HepG2 (cell line): Measurements from ENCODE around the gene CYB5B. TPM values are rescaled to one million over a fixed set of nuclear protein-coding genes. Genes with fewer than 3 reads are reported as not detected.
A peak's percentile ranks its signal among the peaks of the same experiment; 100 is the strongest.

ENCODE experiments used
- AHR ChIP-seq: IDR thresholded peaks from 2 replicates; pipeline ENCODE4 v1.6.1; 2018; ENCODE audit warnings: missing genetic modification reagents, missing compliant biosample characterization
- AKAP8 ChIP-seq: sonication (generic); formaldehyde crosslinking; IDR thresholded peaks from 2 replicates; pipeline ENCODE4 v1.5.1; 2020; ENCODE audit warnings: mild to moderate bottlenecking, missing genetic modification reagents
- ARID2 ChIP-seq: sonication (generic); formaldehyde crosslinking; IDR thresholded peaks from 2 replicates; pipeline ENCODE4 v1.8.1; 2022; ENCODE audit warnings: mild to moderate bottlenecking, missing genetic modification reagents, borderline replicate concordance
- FOXJ3 ChIP-seq: sonication (generic); formaldehyde crosslinking; IDR thresholded peaks from 2 replicates; pipeline ENCODE4 v1.4.0; 2020; ENCODE audit warnings: missing genetic modification reagents, mild to moderate bottlenecking, borderline replicate concordance
- GLMP ChIP-seq: sonication (generic); formaldehyde crosslinking; IDR thresholded peaks from 2 replicates; pipeline ENCODE4 v1.9.0; 2021; ENCODE audit warnings: missing genetic modification reagents, mild to moderate bottlenecking, borderline replicate concordance
- HDAC1 ChIP-seq: sonication (generic); formaldehyde crosslinking; IDR thresholded peaks from 2 replicates; pipeline ENCODE4 v1.5.1; 2020; ENCODE audit warnings: mild to moderate bottlenecking, missing genetic modification reagents
- HES4 ChIP-seq: sonication (generic); formaldehyde crosslinking; IDR thresholded peaks from 2 replicates; pipeline ENCODE4 v1.9.0; 2021; ENCODE audit warnings: mild to moderate bottlenecking, missing genetic modification reagents, borderline replicate concordance
- HOXA5 ChIP-seq: sonication (generic); formaldehyde crosslinking; IDR thresholded peaks from 2 replicates; pipeline ENCODE4 v1.4.0; 2020; ENCODE audit warnings: missing genetic modification reagents
- IKZF5 ChIP-seq: IDR thresholded peaks from 2 replicates; pipeline ENCODE4 v1.6.1; 2018; ENCODE audit warnings: missing genetic modification reagents, mild to moderate bottlenecking, missing compliant biosample characterization
- KDM1A ChIP-seq: IDR thresholded peaks from 2 replicates; pipeline ENCODE4 v1.6.1; 2016; ENCODE audit warnings: missing compliant biosample characterization
- MLX ChIP-seq: IDR thresholded peaks from 2 replicates; pipeline ENCODE4 v1.6.1; 2016
- NKX3-1 ChIP-seq: sonication (generic); formaldehyde crosslinking; IDR thresholded peaks from 2 replicates; pipeline ENCODE4 v1.5.0; 2020; ENCODE audit warnings: missing genetic modification reagents
- NR3C1 ChIP-seq: sonication (generic); formaldehyde crosslinking; IDR thresholded peaks from 2 replicates; pipeline ENCODE4 v1.4.0; 2020; ENCODE audit warnings: missing genetic modification reagents
- POLR2AphosphoS5 ChIP-seq: IDR thresholded peaks from 2 replicates; pipeline ENCODE4 v1.6.1; 2012; ENCODE audit warnings: low read depth, low read length
- PPARG ChIP-seq: conservative IDR thresholded peaks from 2 replicates; pipeline ENCODE4 v1.6.1; 2016; ENCODE audit warnings: missing biosample characterization, missing genetic modification reagents
- THYN1 ChIP-seq: sonication (generic); formaldehyde crosslinking; IDR thresholded peaks from 2 replicates; pipeline ENCODE4 v1.8.1; 2023; ENCODE audit warnings: low read depth, mild to moderate bottlenecking, moderate library complexity, missing genetic modification reagents, borderline replicate concordance
- YEATS2 ChIP-seq: sonication (generic); formaldehyde crosslinking; IDR thresholded peaks from 2 replicates; pipeline ENCODE4 v1.4.0; 2020; ENCODE audit warnings: missing genetic modification reagents, borderline replicate concordance
- ZBTB34 ChIP-seq: sonication (generic); formaldehyde crosslinking; IDR thresholded peaks from 2 replicates; pipeline ENCODE4 v1.8.0; 2022; ENCODE audit warnings: mild to moderate bottlenecking, missing genetic modification reagents
- ZEB1 ChIP-seq: IDR thresholded peaks from 2 replicates; pipeline ENCODE4 v1.6.1; 2012; ENCODE audit warnings: mild to moderate bottlenecking, low read depth, inconsistent platforms; ENCODE audit not compliant: insufficient replicate concordance
- ZNF234 ChIP-seq: sonication (generic); formaldehyde crosslinking; conservative IDR thresholded peaks from 2 replicates; pipeline ENCODE4 v1.5.1; 2020; ENCODE audit warnings: mild to moderate bottlenecking, missing genetic modification reagents
- ZNF296 ChIP-seq: sonication (generic); formaldehyde crosslinking; conservative IDR thresholded peaks from 2 replicates; pipeline ENCODE4 v1.5.0; 2020; ENCODE audit warnings: mild to moderate bottlenecking, missing genetic modification reagents
- ZNF317 ChIP-seq: sonication (generic); formaldehyde crosslinking; IDR thresholded peaks from 2 replicates; pipeline ENCODE4 v1.5.0; 2020; ENCODE audit warnings: mild to moderate bottlenecking, missing genetic modification reagents
- ZNF33A ChIP-seq: sonication (generic); formaldehyde crosslinking; IDR thresholded peaks from 2 replicates; pipeline ENCODE4 v1.5.1; 2020; ENCODE audit warnings: missing genetic modification reagents, mild to moderate bottlenecking, moderate library complexity, borderline replicate concordance
- ZNF468 ChIP-seq: sonication (generic); formaldehyde crosslinking; IDR thresholded peaks from 2 replicates; pipeline ENCODE4 v1.8.0; 2022; ENCODE audit warnings: mild to moderate bottlenecking, moderate library complexity, missing genetic modification reagents
- ZNF615 ChIP-seq: sonication (generic); formaldehyde crosslinking; IDR thresholded peaks from 2 replicates; pipeline ENCODE4 v1.5.0; 2020; ENCODE audit warnings: mild to moderate bottlenecking, missing genetic modification reagents, borderline replicate concordance
- ZNF776 ChIP-seq: sonication (generic); formaldehyde crosslinking; IDR thresholded peaks from 2 replicates; pipeline ENCODE4 v1.4.0; 2020; ENCODE audit warnings: mild to moderate bottlenecking, missing genetic modification reagents
- ZSCAN12 ChIP-seq: sonication (generic); formaldehyde crosslinking; IDR thresholded peaks from 2 replicates; pipeline ENCODE4 v1.9.0; 2021; ENCODE audit warnings: mild to moderate bottlenecking, missing genetic modification reagents
- polyA plus RNA-seq, 8 experiments: library from polyadenylated mRNA; depleted of rRNA in 3 of 8; stranded (reverse) in 7 of 8; unstranded in 1 of 8; fragments of >200 nt; fragmentation: Illumina TruSeq in 4 of 8; extraction: Trizol in 4 of 8; gene quantifications; 2 replicates each; pipeline versions ENCODE4 v1.2.1 to v1.2.3, GENCODE V29; 2011 to 2016; ENCODE audit warnings: low read depth in 4 of 8, missing spikeins in 1 of 8, mixed read lengths in 1 of 8; ENCODE audit not compliant: insufficient read depth in 1 of 8
- total RNA-seq, 5 experiments: library from RNA; depleted of rRNA; stranded (reverse); fragments of >200 nt; fragmentation: Illumina TruSeq; extraction: Trizol; gene quantifications; 2 replicates each; pipeline ENCODE4 v1.2.3, GENCODE V29; 2016; ENCODE audit warnings: low read depth in 1 of 5

Gene CYB5B
- total and polyA plus RNA-seq, 2 of the 13 experiments (the other 11 are each of a cell fraction or from before 2014, with no cell fraction given) = 234 to 432 TPM

- TF ChIP-seq ZBTB34 (CRISPR knock-in tag) = peak; percentile 14; the same call in 1 of the 2 replicates
- TF ChIP-seq POLR2AphosphoS5 = peak; percentile 83
- TF ChIP-seq AKAP8 (CRISPR knock-in tag) = no peak
- TF ChIP-seq ZNF468 = no peak
- TF ChIP-seq ZNF776 (CRISPR knock-in tag) = no peak
- TF ChIP-seq ZNF234 (CRISPR knock-in tag) = no peak
- TF ChIP-seq GLMP = no peak
- TF ChIP-seq NR3C1 = no peak
- TF ChIP-seq PPARG = peak; percentile 96
- peak; percentile 88 for TF ChIP-seq HDAC1
- TF ChIP-seq THYN1 (CRISPR knock-in tag) = peak; percentile 58; the same call in 1 of the 2 replicates
- TF ChIP-seq HOXA5 (CRISPR knock-in tag) = peak; percentile 67
- peak; percentile 34; the same call in 1 of the 2 replicates for TF ChIP-seq ZSCAN12
- TF ChIP-seq MLX (CRISPR knock-in tag) = peak; percentile 69; the same call in 1 of the 2 replicates
- no peak for TF ChIP-seq ZNF296
- TF ChIP-seq KDM1A (CRISPR knock-in tag) = no peak; the same call in 1 of the 2 replicates
- TF ChIP-seq YEATS2 = peak; percentile 15; the same call in 1 of the 2 replicates
- TF ChIP-seq FOXJ3 = peak; percentile 98
- no peak for TF ChIP-seq HES4 (CRISPR knock-in tag)
- peak; percentile 88; the same call in 1 of the 2 replicates for TF ChIP-seq ZNF33A
- peak; percentile 85 for TF ChIP-seq ZEB1
- TF ChIP-seq IKZF5 (CRISPR knock-in tag) = peak; percentile 93
- TF ChIP-seq NKX3-1 = peak; percentile 85
- TF ChIP-seq ARID2 (CRISPR knock-in tag) = no peak
- no peak for TF ChIP-seq AHR (CRISPR knock-in tag)
- TF ChIP-seq ZNF615 (CRISPR knock-in tag) = peak; percentile 77; the same call in 1 of the 2 replicates
- TF ChIP-seq ZNF317 (CRISPR knock-in tag) = peak; percentile 73
These were observed 28.0 kb upstream of the CYB5B start (continued) for GRCh38 chr16:69396187-69397061.
